Uterus (tissue), 4 donors: Measurements from ENCODE around the gene KCNMA1. TPM values are rescaled to one million over a fixed set of nuclear protein-coding genes. Genes with fewer than 3 reads are reported as not detected.
A peak's percentile ranks its signal among the peaks of the same experiment; 100 is the strongest.

Experiments
- DNase-seq, 2 donors: peaks; one replicate each; pipeline ENCODE4 v3.0.0-alpha.2; 2019 to 2020
- H3K27ac ChIP-seq, 2 donors: fragments of 200-600 bp; sonication (generic); 1 replicate in 1 of 2; 2 replicates in 1 of 2; pipeline ENCODE4 v1.5.1; 2016 to 2018
- H3K27me3 ChIP-seq, 2 donors: fragments of 200-600 bp; sonication (generic); one replicate each; pipeline ENCODE4 v1.5.1; 2018 to 2019; ENCODE audit warnings: control low read depth in 1 of 2
- H3K36me3 ChIP-seq, 2 donors: fragments of 200-600 bp; sonication (generic); one replicate each; pipeline ENCODE4 v1.5.1; 2019; ENCODE audit warnings: control low read depth in 1 of 2
- H3K4me1 ChIP-seq, 2 donors: fragments of 200-600 bp; sonication (generic); one replicate each; pipeline ENCODE4 v1.5.1; 2018 to 2019; ENCODE audit warnings: control low read depth in 1 of 2
- H3K4me3 ChIP-seq, 2 donors: fragments of 200-600 bp; sonication (generic); 1 replicate in 1 of 2; 2 replicates in 1 of 2; pipeline ENCODE4 v1.5.1; 2018 to 2019; ENCODE audit warnings: mild to moderate bottlenecking in 1 of 2
- H3K9me3 ChIP-seq, 2 donors: fragments of 200-600 bp; sonication (generic); one replicate each; pipeline ENCODE4 v1.5.1; 2019; ENCODE audit warnings: control low read depth in 1 of 2
- POLR2A ChIP-seq, 2 donors: fragments of 450-650 bp; IDR thresholded peaks; one replicate each; pipeline ENCODE4 v1.6.1; 2016; ENCODE audit warnings: antibody characterized with exemption in 2 of 2, mild to moderate bottlenecking in 1 of 2, moderate library complexity in 1 of 2
- intact Hi-C: fragments of 100-400 bp; cut with DNase I; formaldehyde crosslinking; loops from one replicate; pipeline ENCODE4 v1.15.1; 2023; ENCODE audit warnings: low total_unique reads
- total RNA-seq, 4 donors: library from RNA; depleted of rRNA in 3 of 4; stranded (reverse); fragments of >200 nt in 3 of 4; gene quantifications; one replicate each; pipeline versions ENCODE4 v1.1.0 to v1.2.4, GENCODE V29; 2014 to 2023
- TF ChIP-seq, protein P1 (sequence below), 4 experiments: fragments of 200-600 bp in 2 of 4; fragments of 450-650 bp in 2 of 4; sonication (generic) in 2 of 4; IDR thresholded peaks; one replicate each; pipeline ENCODE4 v1.5.1; 2016 to 2019; ENCODE audit warnings: antibody characterized with exemption in 4 of 4, mild to moderate bottlenecking in 2 of 4, moderate library complexity in 1 of 4
- donor health status: DM: yes; HTN: yes; CAD: no.

KCNMA1 gene
- total RNA-seq, 4 donors from 2014 or later: 86.2 to 236 (median 164) TPM

DNA sequence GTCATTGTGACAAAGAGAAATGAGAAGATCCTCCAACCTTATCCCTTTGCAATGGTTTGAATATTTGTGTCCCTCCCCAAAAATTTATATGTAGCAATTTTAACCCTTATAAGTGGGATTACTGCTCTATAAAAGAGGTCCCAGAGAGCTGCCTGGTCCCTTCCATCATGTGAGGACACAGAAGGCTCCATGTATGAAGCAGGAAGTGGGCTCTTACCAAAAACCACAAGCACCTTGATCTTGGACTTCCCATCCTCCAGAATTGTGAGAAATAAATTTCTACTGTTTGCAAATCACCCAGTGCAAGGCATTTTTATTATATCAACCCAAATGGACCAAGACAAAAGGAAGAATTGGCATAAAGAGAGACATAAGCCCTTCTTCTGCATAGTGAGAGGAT, 95.7 kb downstream of the KCNMA1 start:
- no peak for DNase-seq
- Histone ChIP-seq H3K4me1 (no peaks in the 10 kb centered on the region), H3K36me3 (no peaks in the 10 kb centered on the region), H3K4me3 (no peak overlapping the region), H3K27me3 (no peaks in the 10 kb centered on the region), H3K27ac (no peak overlapping the region), H3K9me3 (no peaks in the 10 kb centered on the region)
- TF ChIP-seq, protein P1, sequence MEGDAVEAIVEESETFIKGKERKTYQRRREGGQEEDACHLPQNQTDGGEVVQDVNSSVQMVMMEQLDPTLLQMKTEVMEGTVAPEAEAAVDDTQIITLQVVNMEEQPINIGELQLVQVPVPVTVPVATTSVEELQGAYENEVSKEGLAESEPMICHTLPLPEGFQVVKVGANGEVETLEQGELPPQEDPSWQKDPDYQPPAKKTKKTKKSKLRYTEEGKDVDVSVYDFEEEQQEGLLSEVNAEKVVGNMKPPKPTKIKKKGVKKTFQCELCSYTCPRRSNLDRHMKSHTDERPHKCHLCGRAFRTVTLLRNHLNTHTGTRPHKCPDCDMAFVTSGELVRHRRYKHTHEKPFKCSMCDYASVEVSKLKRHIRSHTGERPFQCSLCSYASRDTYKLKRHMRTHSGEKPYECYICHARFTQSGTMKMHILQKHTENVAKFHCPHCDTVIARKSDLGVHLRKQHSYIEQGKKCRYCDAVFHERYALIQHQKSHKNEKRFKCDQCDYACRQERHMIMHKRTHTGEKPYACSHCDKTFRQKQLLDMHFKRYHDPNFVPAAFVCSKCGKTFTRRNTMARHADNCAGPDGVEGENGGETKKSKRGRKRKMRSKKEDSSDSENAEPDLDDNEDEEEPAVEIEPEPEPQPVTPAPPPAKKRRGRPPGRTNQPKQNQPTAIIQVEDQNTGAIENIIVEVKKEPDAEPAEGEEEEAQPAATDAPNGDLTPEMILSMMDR (IDR thresholded peaks at IDR 0.05): no peak
- TF ChIP-seq POLR2A (IDR thresholded peaks at IDR 0.05): no peak
- intact Hi-C loops: no loop called here

DNA sequence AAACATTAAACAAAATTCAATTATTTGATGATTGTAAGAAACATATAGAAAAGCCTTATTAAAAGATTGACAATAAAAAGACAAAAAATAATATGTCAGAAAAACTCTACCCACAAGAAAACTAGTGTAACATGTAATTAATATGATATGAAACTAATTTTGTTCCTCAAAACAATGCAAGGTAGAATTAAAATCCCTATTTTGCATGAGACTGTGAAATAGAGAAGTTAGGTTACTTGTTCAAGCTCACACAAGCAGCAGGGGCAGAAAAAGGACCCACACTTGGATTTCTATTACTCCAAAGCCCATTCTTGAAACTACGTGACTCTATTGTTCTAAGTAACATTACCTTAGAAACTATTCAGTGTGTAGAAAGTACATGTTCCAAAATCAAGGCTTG, 96.4 kb downstream of the KCNMA1 start:
- Histone ChIP-seq H3K9me3 (no peaks in the 10 kb centered on the region), H3K27me3 (no peaks in the 10 kb centered on the region), H3K4me1 (no peaks in the 10 kb centered on the region), H3K4me3 (no peak overlapping the region), H3K36me3 (no peaks in the 10 kb centered on the region), H3K27ac (no peak overlapping the region)
- TF ChIP-seq POLR2A (IDR thresholded peaks at IDR 0.05): no peak
- TF ChIP-seq, protein P1 (IDR thresholded peaks at IDR 0.05): no peak
- no peak for DNase-seq
- intact Hi-C loops: no loop called here

DNA sequence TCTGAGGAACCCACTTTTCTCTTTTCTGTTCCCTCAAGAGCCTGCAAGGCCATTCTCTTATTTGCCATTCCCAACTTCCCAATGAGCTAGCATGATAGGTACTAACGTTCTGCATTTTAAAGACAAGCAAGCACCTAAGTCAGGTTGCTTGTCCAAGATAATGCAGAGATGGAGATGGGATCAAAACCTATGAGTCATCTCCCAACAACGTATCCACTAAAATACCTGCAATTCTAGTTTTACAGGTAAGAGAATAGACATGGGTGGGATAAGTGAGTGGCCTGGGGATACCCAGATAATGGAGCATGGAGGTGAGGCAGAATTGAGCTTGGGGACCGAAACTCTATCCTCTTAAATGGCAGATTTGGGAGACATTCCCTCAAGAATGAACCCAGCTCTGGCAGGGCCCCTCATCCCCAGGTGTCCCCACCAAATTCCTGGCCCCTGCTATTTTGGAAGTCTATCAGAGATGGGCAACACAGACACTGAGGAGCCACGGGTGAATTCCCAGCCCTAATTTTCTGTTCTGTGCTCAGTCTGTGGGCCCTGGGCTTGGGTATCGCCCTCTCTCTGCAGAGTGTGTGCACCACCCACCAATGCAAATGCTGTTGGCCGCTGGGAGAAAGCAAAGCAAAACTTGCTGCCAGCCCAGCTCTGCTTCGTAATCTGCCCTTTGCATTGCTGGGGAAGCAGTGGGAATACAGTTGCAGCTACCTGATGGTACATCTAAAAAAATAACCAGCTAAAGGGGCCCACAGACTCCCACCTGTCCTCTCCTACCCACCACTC, 98.3 kb downstream of the KCNMA1 start:
- H3K4me3 ChIP-seq: no peak overlapping the region
- TF ChIP-seq, protein P1 (IDR thresholded peaks at IDR 0.05): no peak
- H3K27ac ChIP-seq: no peak overlapping the region
- no peaks in the 10 kb centered on the region for H3K27me3 ChIP-seq
- intact Hi-C loops: no loop called here
- DNase-seq: no peak
- H3K36me3 ChIP-seq: no peaks in the 10 kb centered on the region
- peaks cover 0 to under 1% of the 10 kb centered on the region in 2 donors for H3K4me1 ChIP-seq
- no peaks in the 10 kb centered on the region for H3K9me3 ChIP-seq

DNA sequence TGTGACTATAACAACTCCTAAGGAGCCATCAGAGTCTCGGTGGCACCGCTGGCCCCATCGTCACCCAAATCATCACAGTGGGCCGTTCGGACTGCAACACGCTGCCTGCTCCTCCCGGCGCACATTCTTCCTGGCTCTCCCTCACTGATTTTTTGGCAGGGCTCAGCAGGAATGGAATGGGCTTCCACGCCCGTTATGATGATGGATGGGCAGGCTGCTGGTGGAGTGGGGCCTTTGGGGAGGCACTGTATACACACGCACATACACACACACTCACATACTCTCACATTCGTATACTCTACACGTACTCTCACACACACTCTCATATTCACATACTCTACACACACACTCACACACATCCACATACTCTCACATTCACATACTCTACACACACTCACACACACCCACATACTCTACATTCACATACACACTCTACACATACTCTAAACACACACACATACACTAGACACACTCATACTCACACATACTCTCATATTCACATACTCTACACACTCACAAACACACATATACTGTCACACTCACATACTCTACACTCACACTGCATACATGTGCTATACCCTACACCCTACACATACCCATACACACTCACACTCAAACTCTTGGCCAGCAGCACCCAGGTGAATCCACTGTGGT, 99.8 kb downstream of the KCNMA1 start:
- Histone ChIP-seq H3K27me3 (no peaks in the 10 kb centered on the region), H3K36me3 (no peaks in the 10 kb centered on the region), H3K4me1 (peaks cover 3% of the 10 kb centered on the region in 2 donors), H3K27ac (peak overlapping the region in 1 of 2 donors; percentile 45), H3K9me3 (no peaks in the 10 kb centered on the region), H3K4me3 (no peak overlapping the region)
- peak; percentile 46 to 54 for DNase-seq
- TF ChIP-seq, protein P1 (IDR thresholded peaks at IDR 0.05): no peak
- no peak for TF ChIP-seq POLR2A (IDR thresholded peaks at IDR 0.05)
- intact Hi-C loops: no loop called here

DNA sequence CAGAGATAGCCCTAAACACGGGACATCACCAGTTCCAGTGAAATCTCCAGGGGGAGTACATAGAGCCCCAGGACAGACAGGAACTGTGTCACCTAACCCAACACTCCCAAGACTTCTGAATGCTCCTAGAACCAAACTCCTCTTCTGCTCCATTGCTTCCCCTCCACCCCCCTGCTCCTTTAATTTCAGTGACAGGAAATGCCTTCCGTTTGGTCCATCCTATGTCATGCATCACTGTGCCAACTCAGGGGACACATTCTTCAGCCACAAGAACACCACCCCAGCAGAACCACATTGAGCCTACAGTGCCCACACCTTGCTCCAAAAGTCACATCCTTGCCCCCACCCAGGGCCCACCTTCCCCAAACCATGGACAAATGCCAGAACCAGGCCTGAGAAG, 100.5 kb downstream of the KCNMA1 start:
- no peak for DNase-seq
- peaks cover 3% of the 10 kb centered on the region in 2 donors for H3K4me1 ChIP-seq
- peak overlapping the region in 1 of 2 donors; percentile 45 for H3K27ac ChIP-seq
- TF ChIP-seq, protein P1 (IDR thresholded peaks at IDR 0.05): no peak
- no peak for TF ChIP-seq POLR2A (IDR thresholded peaks at IDR 0.05)
- no peaks in the 10 kb centered on the region for H3K9me3 ChIP-seq
- no peak overlapping the region for H3K4me3 ChIP-seq
- no peaks in the 10 kb centered on the region for H3K36me3 ChIP-seq
- H3K27me3 ChIP-seq: no peaks in the 10 kb centered on the region
- intact Hi-C loops: no loop called here
